Stimulated activated CD4-positive, alpha-beta T cell treated with anti-CD3 and anti-CD28 coated beads, TNF-alpha, amount 100 ng/mL, for 48 hours (primary cell): ENCODE measurements around the gene ZNF473.
A peak's percentile ranks its signal among the peaks of the same experiment; 100 is the strongest.

Experiments used
- DNase-seq, 3 donors: peaks; one replicate each; pipeline ENCODE4 v3.0.0-alpha.2; 2020; ENCODE audit warnings: low read depth in 3 of 3

The ZNF473 gene

GRCh38 chr19:50003254-50003788 is 22.5 kb upstream of the ZNF473 start:
- DNase-seq, result no peak

- DNase-seq, result peak in 1 of 3 donors; percentile 18
Measured at GRCh38 chr19:50003810-50004419, 21.9 kb upstream of the ZNF473 start.

- no peak for DNase-seq
Measured at GRCh38 chr19:50005428-50005827, 20.4 kb upstream of the ZNF473 start.

- no peak for DNase-seq
Measured at GRCh38 chr19:50007170-50007569, 18.6 kb upstream of the ZNF473 start.

- DNase-seq, result no peak
Measured at GRCh38 chr19:50007947-50008346, 17.9 kb upstream of the ZNF473 start.

- no peak for DNase-seq
Measured at GRCh38 chr19:50008532-50008931, 17.3 kb upstream of the ZNF473 start.

GRCh38 chr19:50016225-50016807 is 9.5 kb upstream of the ZNF473 start:
- no peak for DNase-seq

- DNase-seq, result no peak
Measured at GRCh38 chr19:50020481-50020880, 5.3 kb upstream of the ZNF473 start.

- no peak for DNase-seq
Measured at GRCh38 chr19:50022823-50023222, 3.0 kb upstream of the ZNF473 start.

GRCh38 chr19:50024719-50025021 is 1.1 kb upstream of the ZNF473 start:
- no peak for DNase-seq

- DNase-seq, result peak; percentile 91 to 98 (median 93)
Measured at GRCh38 chr19:50025022-50025793, 597 bp upstream of the ZNF473 start, which contains the start of gene VRK3. Gene VRK3 (minus strand): TSS chr19:50025372. CDS start chr19:50016162, 9,210 bp downstream.

- no peak for DNase-seq
Measured at GRCh38 chr19:50026550-50026906, 723 bp downstream of the ZNF473 start.

- DNase-seq, result no peak
Measured at GRCh38 chr19:50030225-50030624, 4.4 kb downstream of the ZNF473 start.

- DNase-seq, result no peak
Measured at GRCh38 chr19:50030937-50031336, 5.1 kb downstream of the ZNF473 start.

- DNase-seq, result no peak
Measured at GRCh38 chr19:50036908-50037307, 11.1 kb downstream of the ZNF473 start.

GRCh38 chr19:50039968-50040367 is 14.2 kb downstream of the ZNF473 start:
- no peak for DNase-seq

GRCh38 chr19:50040967-50041366 is 15.2 kb downstream of the ZNF473 start:
- DNase-seq, result no peak

GRCh38 chr19:50042363-50043024 is 16.7 kb downstream of the ZNF473 start:
- DNase-seq, result no peak

GRCh38 chr19:50043967-50044366 is 18.2 kb downstream of the ZNF473 start:
- no peak for DNase-seq

GRCh38 chr19:50044922-50045321 is 19.1 kb downstream of the ZNF473 start:
- DNase-seq, result no peak

- peak; percentile 29 to 44 (median 41) for DNase-seq
Measured at GRCh38 chr19:50046649-50047503, 21.1 kb downstream of the ZNF473 start.
